ENCODE measurements around the gene HOXD9.

Gene HOXD9

GRCh38 chr2:176140513-176141317, 18.2 kb downstream of the HOXD9 start:
- peak; percentile 44 for DNase-seq

GRCh38 chr2:176142281-176142680, 19.8 kb downstream of the HOXD9 start:
- no peak for DNase-seq

- DNase-seq = no peak
Observed at GRCh38 chr2:176145085-176145969, 22.8 kb downstream of the HOXD9 start.

GRCh38 chr2:176146101-176146500, 23.6 kb downstream of the HOXD9 start:
- DNase-seq = no peak

GRCh38 chr2:176146645-176147044, 24.1 kb downstream of the HOXD9 start:
- DNase-seq = no peak

GRCh38 chr2:176147210-176147799, 24.8 kb downstream of the HOXD9 start:
- no peak for DNase-seq

GRCh38 chr2:176147800-176148496, 25.4 kb downstream of the HOXD9 start:
- DNase-seq = no peak

GRCh38 chr2:176148751-176149421, 26.4 kb downstream of the HOXD9 start:
- no peak for DNase-seq

- DNase-seq = no peak
Observed at GRCh38 chr2:176149481-176149938, 27.0 kb downstream of the HOXD9 start.

- DNase-seq = no peak
Observed at GRCh38 chr2:176149939-176150583, 27.5 kb downstream of the HOXD9 start.

- no peak for DNase-seq
Observed at GRCh38 chr2:176150584-176151441, 28.3 kb downstream of the HOXD9 start.

- no peak for DNase-seq
Observed at GRCh38 chr2:176151442-176152287, 29.1 kb downstream of the HOXD9 start, which contains the start of gene HOXD4. HOXD4 (plus strand) TSS chr2:176151550; CDS start chr2:176151634, 84 bp downstream.

- DNase-seq = no peak
Observed at GRCh38 chr2:176152350-176153181, 30.0 kb downstream of the HOXD9 start.

- DNase-seq = no peak
Observed at GRCh38 chr2:176154576-176155252, 32.2 kb downstream of the HOXD9 start.

GRCh38 chr2:176155356-176156044, 33.0 kb downstream of the HOXD9 start:
- DNase-seq = no peak

GRCh38 chr2:176156301-176156806, 33.8 kb downstream of the HOXD9 start:
- no peak for DNase-seq

Data from activated T-cell treated with anti-CD3 and anti-CD28 coated beads for 4 hours (primary cell).